HEK293T (cell line): ENCODE measurements around the gene CAPS2.

Experiments
- ARNT ChIP-seq: fragments of 450-650 bp; IDR thresholded peaks from 2 replicates; pipeline ENCODE4 v1.6.1; 2017; ENCODE audit warnings: mild to moderate bottlenecking
- NFRKB ChIP-seq: fragments of 450-650 bp; IDR thresholded peaks from 2 replicates; pipeline ENCODE4 v1.6.1; 2016; ENCODE audit warnings: mild to moderate bottlenecking, moderate library complexity

DNA sequence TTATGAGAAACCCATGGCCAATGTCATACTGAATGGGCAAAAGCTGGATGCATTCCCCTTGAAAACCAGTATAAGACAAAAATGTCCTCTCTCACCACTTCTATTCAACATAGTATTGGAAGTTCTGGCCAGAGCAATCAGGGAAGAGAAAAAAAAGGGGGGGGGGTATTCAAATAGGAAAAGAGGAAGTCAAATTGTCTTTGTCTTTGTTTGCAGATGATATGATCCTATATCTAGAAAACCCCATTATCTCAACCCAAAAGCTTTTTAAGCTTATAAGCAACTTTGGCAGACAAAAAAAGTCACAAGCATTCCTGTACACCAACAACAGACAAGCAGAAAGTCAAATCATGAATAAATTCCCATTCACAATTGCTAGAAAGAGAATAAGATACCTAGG lies 23.9 kb upstream of the CAPS2 start:
- no peak for TF ChIP-seq NFRKB
- TF ChIP-seq ARNT: no peak
